Stimulated activated CD4-positive, alpha-beta T cell treated with anti-CD3 and anti-CD28 coated beads, TNF-alpha, amount 100 ng/mL, for 1 hour (primary cell): ENCODE measurements around the gene GPR50.

Experiments used
- DNase-seq, 3 donors: peaks; one replicate each; pipeline ENCODE4 v3.0.0-alpha.2; 2020; ENCODE audit warnings: low read depth in 3 of 3, low spot score in 1 of 3

GPR50 gene

DNA sequence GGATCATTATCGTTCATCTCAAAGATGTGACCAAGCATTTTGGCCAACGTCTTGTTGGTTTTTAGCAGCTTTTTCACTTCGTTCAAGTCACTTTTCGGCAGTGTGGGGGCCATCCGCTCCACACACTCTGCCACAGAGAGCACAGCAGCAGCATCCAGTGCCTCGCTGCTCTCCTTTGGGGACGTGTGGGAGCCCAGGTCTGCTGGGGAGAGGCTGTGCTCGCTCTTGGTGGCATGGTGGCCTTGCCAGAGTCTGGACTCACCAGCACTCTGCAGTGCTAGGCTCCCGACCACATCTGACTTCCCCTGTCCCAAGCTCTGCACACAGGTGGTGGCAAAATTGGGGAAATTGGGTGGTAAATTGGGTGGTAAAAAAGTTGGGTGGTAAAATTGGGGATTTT, 50.6 kb downstream of the GPR50 start:
- no peak for DNase-seq

DNA sequence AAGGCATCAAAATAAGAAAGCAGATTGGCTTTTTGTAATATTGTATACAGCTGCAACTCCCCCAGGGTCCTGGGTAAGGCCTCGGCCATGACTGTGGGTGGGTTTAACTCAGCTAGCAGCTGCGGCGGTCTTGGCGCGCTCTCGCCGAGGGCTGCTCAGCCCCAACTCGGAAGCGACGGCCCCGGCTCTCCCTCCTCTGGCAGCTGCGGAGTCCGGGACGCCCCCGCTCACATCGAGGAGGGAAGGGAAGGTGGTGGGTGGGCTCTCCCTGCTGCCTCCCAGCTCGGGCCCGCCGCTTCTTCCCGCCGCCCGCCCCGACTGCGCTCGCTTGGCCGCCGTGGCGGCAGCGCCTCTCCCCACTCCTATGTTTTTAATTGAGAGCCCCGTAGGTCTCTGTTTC, 51.2 kb downstream of the GPR50 start:
- no peak for DNase-seq

DNA sequence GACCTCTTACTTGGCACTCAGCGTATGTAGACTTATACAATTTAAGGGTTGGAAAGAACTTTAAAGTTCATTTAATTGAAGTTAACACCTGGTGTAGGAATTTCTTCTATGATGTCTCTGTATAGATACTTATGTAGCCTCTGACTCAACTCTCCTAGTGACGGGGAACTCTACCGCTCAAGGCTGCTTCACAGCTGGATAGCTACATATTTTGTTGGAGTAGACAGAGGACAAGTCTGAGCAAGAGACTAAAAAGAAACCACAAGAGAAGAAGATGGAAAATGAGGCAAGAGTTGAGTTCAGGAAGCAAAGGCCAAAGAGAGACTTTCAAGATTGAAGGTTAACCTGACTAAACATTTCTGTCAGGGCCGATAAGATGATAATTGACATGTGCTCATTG, 52.6 kb downstream of the GPR50 start:
- DNase-seq, result no peak
